ENCODE results near the gene LLPH. TPM values are rescaled to one million over a fixed set of nuclear protein-coding genes. Genes with fewer than 3 reads are reported as not detected.

Gene LLPH
- total RNA-seq, 2 donors from 2014 or later, result 1.3 to 2.9 TPM

DNA sequence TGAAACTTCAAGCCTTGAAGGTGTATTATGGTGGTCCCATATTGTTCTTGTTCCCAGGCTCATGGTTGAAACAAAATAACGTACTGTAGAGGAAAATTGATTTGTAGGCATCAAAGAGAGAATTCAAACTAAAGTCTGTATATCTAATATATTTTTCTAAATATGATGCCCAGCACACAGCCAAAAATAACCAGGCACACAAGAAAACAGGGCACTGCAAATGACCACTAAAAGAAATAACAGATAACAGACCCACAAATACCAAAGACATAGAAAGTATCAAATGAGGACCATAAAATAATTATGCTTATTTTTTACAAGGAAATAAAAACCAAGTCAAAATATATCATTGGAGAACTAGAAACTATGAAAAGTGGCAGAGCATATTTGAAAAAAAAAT, 46.8 kb downstream of the LLPH start:
- 48 to 70% methylated on average over 1 of the region's 1 CpG for WGBS, 2 donors
- no peak overlapping the region for H3K4me3 ChIP-seq
- TF ChIP-seq POLR2A (IDR thresholded peaks at IDR 0.05), result no peak
- TF ChIP-seq, protein P1, sequence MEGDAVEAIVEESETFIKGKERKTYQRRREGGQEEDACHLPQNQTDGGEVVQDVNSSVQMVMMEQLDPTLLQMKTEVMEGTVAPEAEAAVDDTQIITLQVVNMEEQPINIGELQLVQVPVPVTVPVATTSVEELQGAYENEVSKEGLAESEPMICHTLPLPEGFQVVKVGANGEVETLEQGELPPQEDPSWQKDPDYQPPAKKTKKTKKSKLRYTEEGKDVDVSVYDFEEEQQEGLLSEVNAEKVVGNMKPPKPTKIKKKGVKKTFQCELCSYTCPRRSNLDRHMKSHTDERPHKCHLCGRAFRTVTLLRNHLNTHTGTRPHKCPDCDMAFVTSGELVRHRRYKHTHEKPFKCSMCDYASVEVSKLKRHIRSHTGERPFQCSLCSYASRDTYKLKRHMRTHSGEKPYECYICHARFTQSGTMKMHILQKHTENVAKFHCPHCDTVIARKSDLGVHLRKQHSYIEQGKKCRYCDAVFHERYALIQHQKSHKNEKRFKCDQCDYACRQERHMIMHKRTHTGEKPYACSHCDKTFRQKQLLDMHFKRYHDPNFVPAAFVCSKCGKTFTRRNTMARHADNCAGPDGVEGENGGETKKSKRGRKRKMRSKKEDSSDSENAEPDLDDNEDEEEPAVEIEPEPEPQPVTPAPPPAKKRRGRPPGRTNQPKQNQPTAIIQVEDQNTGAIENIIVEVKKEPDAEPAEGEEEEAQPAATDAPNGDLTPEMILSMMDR (IDR thresholded peaks at IDR 0.05), result no peak
- H3K9me3 ChIP-seq, result no peaks in the 10 kb centered on the region
- H3K27me3 ChIP-seq, result no peaks in the 10 kb centered on the region
- H3K4me1 ChIP-seq, result no peaks in the 10 kb centered on the region
- H3K36me3 ChIP-seq (replicated peaks in 1 of 2; ENCODE audit: insufficient read depth in 1 of 2, low read depth in 2 of 2), result no peaks in the 10 kb centered on the region
- intact Hi-C loops (cut with DNase I), result no loop called here
- no peak overlapping the region for H3K27ac ChIP-seq
- DNase-seq (no peak), ATAC-seq (no peak)

DNA sequence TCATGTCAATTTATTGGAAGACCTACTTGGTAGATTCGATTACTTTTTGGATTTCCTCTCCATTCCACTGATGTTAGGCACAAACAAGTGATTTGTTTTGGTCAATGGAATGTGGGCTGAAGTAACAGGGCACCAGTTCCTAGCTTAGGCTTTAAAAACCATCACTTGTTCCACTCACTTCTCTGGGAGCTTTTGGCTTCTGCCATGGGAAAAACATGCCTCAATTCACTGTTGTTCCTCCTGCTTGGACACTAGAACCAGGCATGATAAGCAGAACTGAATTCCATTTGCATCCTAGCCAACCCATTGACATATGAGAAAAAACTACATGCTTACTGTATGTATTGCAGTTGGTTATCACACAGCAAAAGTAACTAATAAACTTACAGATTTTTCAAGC, 47.8 kb downstream of the LLPH start:
- intact Hi-C loops (cut with DNase I), result no loop called here
- Histone ChIP-seq H3K9me3 (no peaks in the 10 kb centered on the region), H3K4me3 (no peak overlapping the region), H3K4me1 (no peaks in the 10 kb centered on the region), H3K27ac (no peak overlapping the region), H3K36me3 (replicated peaks in 1 of 2; ENCODE audit: insufficient read depth in 1 of 2, low read depth in 2 of 2) (no peaks in the 10 kb centered on the region), H3K27me3 (no peaks in the 10 kb centered on the region)
- DNase-seq (no peak), ATAC-seq (no peak)
- 55 to 76% methylated on average over 1 of the region's 1 CpG for WGBS, 2 donors
- no peak for TF ChIP-seq POLR2A (IDR thresholded peaks at IDR 0.05)
- TF ChIP-seq, protein P1 (IDR thresholded peaks at IDR 0.05), result no peak

DNA sequence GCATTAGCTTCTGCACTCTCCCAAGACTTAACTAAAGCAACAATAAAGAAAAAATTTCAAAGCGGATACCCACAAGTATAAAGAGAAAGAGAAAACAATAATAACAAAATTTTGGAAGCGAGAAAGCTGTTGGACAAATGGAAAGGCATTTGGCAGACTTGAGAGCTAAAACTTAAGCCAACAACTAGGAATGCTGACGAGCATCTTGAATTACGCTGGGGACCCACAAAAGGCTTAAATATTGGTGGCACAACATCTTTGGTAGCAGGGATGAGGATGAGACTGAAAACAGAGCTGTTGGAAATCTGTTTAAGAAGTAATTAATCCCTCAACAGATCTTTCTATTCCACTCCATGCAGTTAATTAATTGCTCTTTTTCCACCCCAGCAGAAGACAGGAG, 49.8 kb downstream of the LLPH start:
- Histone ChIP-seq H3K27ac (no peak overlapping the region), H3K9me3 (no peaks in the 10 kb centered on the region), H3K4me3 (no peak overlapping the region), H3K4me1 (no peaks in the 10 kb centered on the region), H3K27me3 (no peaks in the 10 kb centered on the region), H3K36me3 (replicated peaks in 1 of 2; ENCODE audit: insufficient read depth in 1 of 2, low read depth in 2 of 2) (no peaks in the 10 kb centered on the region)
- intact Hi-C loops (cut with DNase I), result no loop called here
- ATAC-seq, result no peak
- TF ChIP-seq POLR2A (IDR thresholded peaks at IDR 0.05), result no peak
- TF ChIP-seq, protein P1 (IDR thresholded peaks at IDR 0.05), result no peak
- DNase-seq, result no peak
- 81 to 91% methylated on average over 4 of the region's 4 CpGs for WGBS, 2 donors

DNA sequence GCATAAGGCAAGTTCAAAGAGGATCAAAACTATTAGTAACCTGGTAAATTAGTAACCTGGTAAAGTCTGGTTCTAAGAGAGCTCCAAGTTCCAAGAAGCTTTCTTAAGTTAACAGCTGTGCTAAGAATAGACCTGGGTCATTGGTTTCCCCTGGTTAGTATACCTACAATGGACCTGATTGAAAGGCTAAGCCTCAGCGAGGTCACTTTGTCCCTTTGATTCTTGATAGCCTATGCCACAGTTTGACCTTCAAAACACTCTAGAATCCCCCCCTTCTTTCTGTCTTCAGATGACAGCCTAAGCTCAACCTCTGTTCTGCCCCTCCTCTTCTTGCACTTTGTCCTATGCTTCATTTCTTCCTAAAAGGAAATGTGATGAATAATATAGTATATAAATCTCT, 53.0 kb downstream of the LLPH start:
- no peaks in the 10 kb centered on the region for H3K9me3 ChIP-seq
- no peak overlapping the region for H3K4me3 ChIP-seq
- WGBS, 2 donors, result 78 to 80% methylated on average over 1 of the region's 1 CpG
- no peak overlapping the region for H3K27ac ChIP-seq
- TF ChIP-seq, protein P1 (IDR thresholded peaks at IDR 0.05), result no peak
- ATAC-seq (no peak), DNase-seq (no peak)
- no peaks in the 10 kb centered on the region for H3K36me3 ChIP-seq (replicated peaks in 1 of 2; ENCODE audit: insufficient read depth in 1 of 2, low read depth in 2 of 2)
- intact Hi-C loops (cut with DNase I), result no loop called here
- H3K27me3 ChIP-seq, result no peaks in the 10 kb centered on the region
- H3K4me1 ChIP-seq, result no peaks in the 10 kb centered on the region

DNA sequence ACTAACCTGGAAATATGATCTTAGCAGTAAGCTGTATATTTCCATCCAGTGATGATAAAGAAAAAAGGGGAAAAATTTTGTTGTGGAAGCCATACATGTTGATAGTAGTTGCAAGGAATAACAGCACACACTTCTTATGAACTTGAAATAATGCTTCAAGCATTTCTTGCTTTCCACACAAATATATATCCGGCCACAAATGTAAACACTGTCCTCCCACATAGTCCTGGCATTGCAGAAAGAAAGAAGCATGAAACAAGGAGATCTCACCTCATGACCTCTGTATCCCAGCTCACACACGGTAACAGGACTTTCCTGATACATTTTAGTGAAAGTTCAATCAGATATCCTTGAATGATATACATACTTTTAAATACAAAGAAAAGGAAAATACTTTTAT, 56.0 kb downstream of the LLPH start:
- H3K36me3 ChIP-seq (replicated peaks in 1 of 2; ENCODE audit: insufficient read depth in 1 of 2, low read depth in 2 of 2), result no peaks in the 10 kb centered on the region
- 37 to 56% methylated on average over 2 of the region's 2 CpGs for WGBS, 2 donors
- TF ChIP-seq POLR2A (IDR thresholded peaks at IDR 0.05), result no peak
- TF ChIP-seq, protein P1 (IDR thresholded peaks at IDR 0.05), result no peak
- H3K4me3 ChIP-seq, result no peak overlapping the region
- ATAC-seq (no peak), DNase-seq (no peak)
- H3K27me3 ChIP-seq, result no peaks in the 10 kb centered on the region
- H3K9me3 ChIP-seq, result no peaks in the 10 kb centered on the region
- intact Hi-C loops (cut with DNase I), result no loop called here
- no peak overlapping the region for H3K27ac ChIP-seq
- no peaks in the 10 kb centered on the region for H3K4me1 ChIP-seq
